HCT116 (cell line): Measurements from ENCODE around the gene GGACT. TPM values are rescaled to one million over a fixed set of nuclear protein-coding genes. Genes with fewer than 3 reads are reported as not detected.
A peak's percentile ranks its signal among the peaks of the same experiment; 100 is the strongest.

Experiments used
- ATAC-seq: fragments of 200-7000 bp; cut with Tn5 transposase; 2 replicates; pipeline ENCODE4 v1.9.1; 2020; ENCODE audit warnings: mild to moderate bottlenecking, moderate library complexity
- BruUV-seq: library from RNA; stranded (reverse); fragments of 400-500 nt; replicated peaks from 2 replicates; lab custom pipeline; 2021; lab: Mats Ljungman, UMichigan
- CTCF ChIA-PET: fragments of 300-600 bp; sonication (Branson Sonifier 250); formaldehyde crosslinking; loops from one replicate; lab custom pipeline; 2021; ENCODE audit warnings: antibody characterized with exemption; lab: Charles Lee
- POLR2A ChIA-PET: fragments of 300-600, 350-600 bp; sonication (Branson Sonifier 250); formaldehyde crosslinking; loops from one replicate; lab custom pipeline; 2021; ENCODE audit warnings: antibody characterized with exemption; lab: Charles Lee
- RAD21 ChIA-PET, 2 experiments: fragments of 300-600 bp; sonication (Branson Sonifier 250); formaldehyde crosslinking; loops; one replicate each; lab custom pipeline; 2023; ENCODE audit warnings: low total read pairs in 2 of 2; ENCODE audit not compliant: uncharacterized antibody in 2 of 2, unreplicated experiment in 2 of 2, low non-redundant PET in 1 of 2; lab: Charles Lee
- DNase-seq: peaks from one replicate; pipeline ENCODE4 v3.0.0-alpha.2; 2010; ENCODE audit warnings: low read depth, low spot score
- H2AFZ ChIP-seq: fragments of 200-600 bp; shearing (Covaris generic), sonication (generic); 2 replicates; pipeline ENCODE4 v1.6.1; 2017; ENCODE audit warnings: low read depth, mixed run types, mixed read lengths, antibody characterized with exemption, low read length; ENCODE audit not compliant: poor library complexity, severe bottlenecking
- H3K27ac ChIP-seq: 2 replicates; pipeline ENCODE4 v1.5.1; 2012; ENCODE audit warnings: low read depth, low read length
- H3K27me3 ChIP-seq: fragments of 200-600 bp; sonication (generic); 2 replicates; pipeline ENCODE4 v1.6.1; 2016; ENCODE audit warnings: mixed run types, low read length, mixed read lengths; ENCODE audit not compliant: insufficient read depth
- H3K36me3 ChIP-seq, 2 experiments: fragments of 200-500 bp in 1 of 2; fragments of 200-600 bp in 1 of 2; sonication (Bioruptor generic) in 1 of 2; sonication (generic) in 1 of 2; 2 replicates each; pipeline versions ENCODE4 v1.5.1 to v1.6.1; 2014 to 2016; ENCODE audit warnings: low read length in 2 of 2, inconsistent platforms in 1 of 2, mixed read lengths in 1 of 2, mixed run types in 1 of 2; ENCODE audit not compliant: insufficient read depth in 2 of 2, control insufficient read depth in 1 of 2
- H3K4me1 ChIP-seq, 2 experiments: fragments of 200-600 bp in 1 of 2; sonication (generic) in 1 of 2; 2 replicates each; pipeline versions ENCODE4 v1.5.1 to v1.6.1; 2012 to 2017; ENCODE audit warnings: low read length in 2 of 2, inconsistent platforms in 1 of 2, mild to moderate bottlenecking in 1 of 2, mixed read lengths in 1 of 2, mixed run types in 1 of 2, moderate library complexity in 1 of 2; ENCODE audit not compliant: insufficient read depth in 2 of 2, control insufficient read depth in 1 of 2
- H3K4me2 ChIP-seq: fragments of 200-600 bp; sonication (generic); 2 replicates; pipeline ENCODE4 v1.6.1; 2017; ENCODE audit warnings: mixed run types, low read length, mixed read lengths
- H3K4me3 ChIP-seq, 2 experiments: fragments of 200-600 bp in 1 of 2; sonication (generic) in 1 of 2; replicated peaks in 1 of 2; 2 replicates each; pipeline ENCODE4 v1.5.1; 2011 to 2016; ENCODE audit warnings: low read length in 2 of 2, control low read depth in 1 of 2, low read depth in 1 of 2, mild to moderate bottlenecking in 1 of 2, mixed read lengths in 1 of 2, mixed run types in 1 of 2
- H3K79me2 ChIP-seq: fragments of 200-600 bp; sonication (generic); 2 replicates; pipeline ENCODE4 v1.6.1; 2017; ENCODE audit warnings: mild to moderate bottlenecking, mixed run types, low read length, moderate library complexity, mixed read lengths; ENCODE audit not compliant: insufficient read depth
- H3K9ac ChIP-seq: fragments of 200-600 bp; sonication (generic); 2 replicates; pipeline ENCODE4 v1.6.1; 2016; ENCODE audit warnings: low read length, mixed read lengths
- H3K9me2 ChIP-seq: fragments of 200-600 bp; sonication (generic), shearing (Covaris generic); 2 replicates; pipeline ENCODE4 v1.6.1; 2017; ENCODE audit warnings: mixed run types, mild to moderate bottlenecking, moderate library complexity; ENCODE audit not compliant: insufficient read depth
- H3K9me3 ChIP-seq, 2 experiments: fragments of 200-500 bp in 1 of 2; fragments of 200-600 bp in 1 of 2; sonication (Bioruptor generic) in 1 of 2; sonication (generic) in 1 of 2; 2 replicates each; pipeline ENCODE4 v1.6.1; 2014 to 2017; ENCODE audit warnings: low read length in 2 of 2, mixed read lengths in 2 of 2, inconsistent platforms in 1 of 2, low read depth in 1 of 2, mild to moderate bottlenecking in 1 of 2, mixed run types in 1 of 2, moderate library complexity in 1 of 2; ENCODE audit not compliant: control insufficient read depth in 1 of 2, insufficient read depth in 1 of 2
- H4K20me1 ChIP-seq: fragments of 200-600 bp; sonication (generic), shearing (Covaris generic); 2 replicates; pipeline ENCODE4 v1.6.1; 2017; ENCODE audit warnings: mixed run types, mild to moderate bottlenecking, moderate library complexity; ENCODE audit not compliant: insufficient read depth
- CBX3 ChIP-seq: IDR thresholded peaks from 2 replicates; pipeline ENCODE4 v1.6.1; 2012; ENCODE audit warnings: low read depth
- EZH2phosphoT487 ChIP-seq: fragments of 200-600 bp; IDR thresholded peaks from 2 replicates; pipeline ENCODE4 v1.6.1; 2018; ENCODE audit warnings: antibody characterized with exemption, borderline replicate concordance
- SP1 ChIP-seq: IDR thresholded peaks from 2 replicates; pipeline ENCODE4 v1.6.1; 2012; ENCODE audit warnings: low read depth
- YY1 ChIP-seq: IDR thresholded peaks from 2 replicates; pipeline ENCODE4 v1.6.1; 2011; ENCODE audit warnings: low read length, low read depth, moderate library complexity, mild to moderate bottlenecking; ENCODE audit not compliant: insufficient replicate concordance; ENCODE audit errors: extremely low read depth
- intact Hi-C: fragments of 100-400 bp; cut with micrococcal nuclease; formaldehyde crosslinking; loops from 2 replicates; pipeline ENCODE4 v1.10.0; 2022
- total RNA-seq: library from RNA; stranded (reverse); gene quantifications from one replicate; pipeline ENCODE4 v1.2.1, GENCODE V29; 2021; ENCODE audit not compliant: unreplicated experiment
- TF ChIP-seq, protein P1 (sequence below): IDR thresholded peaks from 2 replicates; pipeline ENCODE4 v1.6.1; 2012

Gene GGACT
- total RNA-seq, 1 experiment from 2014 or later, result 5.0 TPM

DNA sequence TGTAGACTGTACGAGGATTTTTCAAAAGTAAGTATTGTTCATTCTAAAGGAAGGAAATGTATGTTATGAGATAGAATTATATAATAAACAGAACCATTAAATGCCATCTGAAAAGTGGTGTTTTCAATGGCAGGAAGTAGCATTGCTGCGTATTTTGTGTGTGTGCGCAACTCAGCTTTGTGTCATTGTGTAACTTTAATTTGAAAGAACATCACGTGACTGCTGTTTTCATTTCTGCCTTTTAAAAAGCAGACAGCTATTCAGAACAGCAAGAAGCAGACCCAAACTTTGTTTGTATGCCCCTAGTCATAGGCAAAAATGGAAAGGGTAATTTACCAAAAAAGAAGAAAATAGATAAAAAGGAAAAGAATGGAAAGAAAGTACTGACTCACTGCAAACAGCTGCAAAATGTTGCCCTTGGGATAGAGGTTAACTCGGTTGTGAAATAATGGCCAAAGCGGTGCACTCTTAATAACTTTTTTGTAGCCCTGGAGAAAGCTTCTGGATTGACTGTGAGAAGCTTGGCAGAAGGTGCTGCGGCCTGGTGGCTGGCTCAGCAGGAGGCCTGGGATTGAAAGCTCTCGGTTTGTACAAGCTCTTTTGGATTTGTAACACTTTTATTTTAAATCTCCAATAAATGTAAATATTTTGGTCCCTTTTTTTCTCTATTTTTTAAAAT lies 97.3 kb downstream of the GGACT start:
- no TSS peak for BruUV-seq
- ATAC-seq (no peak), DNase-seq (no peak)
- no peaks in the 10 kb centered on the region for H3K27me3 ChIP-seq
- H3K9me2 ChIP-seq, result no peaks in the 10 kb centered on the region
- H3K4me1 ChIP-seq, result peaks cover 20 to 27% of the 10 kb centered on the region in 2 experiments
- H3K27ac ChIP-seq, result no peak overlapping the region
- H3K79me2 ChIP-seq, result no peaks in the 10 kb centered on the region
- no peaks in the 10 kb centered on the region for H3K9me3 ChIP-seq
- H4K20me1 ChIP-seq, result no peaks in the 10 kb centered on the region
- peak overlapping the region; percentile 56 for H3K4me2 ChIP-seq
- intact Hi-C loops, result no loop called here
- H2AFZ ChIP-seq, result no peak overlapping the region
- POLR2A ChIA-PET, result no interaction called here
- no peak for TF ChIP-seq YY1
- no peak for TF ChIP-seq CBX3
- TF ChIP-seq, all 23 proteins: peak for 0
- H3K36me3 ChIP-seq, result no peaks in the 10 kb centered on the region
- CTCF ChIA-PET, result interaction anchor here (1.4 kb wide), 1 partner anchor 11 kb away, joined by 3 read pairs; no protein-coding TSS in a partner anchor
- RAD21 ChIA-PET, result no interaction called here
- H3K9ac ChIP-seq, result no peak overlapping the region
- no peak overlapping the region for H3K4me3 ChIP-seq

DNA sequence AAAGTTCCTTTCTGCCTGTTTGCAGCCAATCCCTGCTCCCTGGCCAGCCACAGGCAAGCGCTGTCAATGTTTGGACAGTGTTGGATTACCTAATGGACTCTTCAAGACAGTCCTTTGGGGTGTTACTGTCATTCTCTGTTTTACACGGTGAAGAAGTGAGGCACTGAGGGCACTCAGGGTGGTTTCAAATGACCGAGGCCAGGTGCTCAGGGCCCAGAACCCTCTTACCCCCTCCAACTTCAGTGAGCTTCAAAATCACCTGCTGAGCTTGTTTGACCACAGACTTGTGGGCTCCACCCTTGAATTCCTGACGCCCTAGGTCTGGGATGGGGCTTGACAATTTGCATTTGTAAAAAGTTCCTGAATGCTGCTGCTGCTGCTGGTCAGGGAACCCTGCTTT lies 97.9 kb downstream of the GGACT start:
- intact Hi-C loops, result no loop called here
- RAD21 ChIA-PET, result no interaction called here
- Histone ChIP-seq H3K9me3 (no peaks in the 10 kb centered on the region), H3K4me2 (peak overlapping the region; percentile 56)
- TF ChIP-seq, protein P1, sequence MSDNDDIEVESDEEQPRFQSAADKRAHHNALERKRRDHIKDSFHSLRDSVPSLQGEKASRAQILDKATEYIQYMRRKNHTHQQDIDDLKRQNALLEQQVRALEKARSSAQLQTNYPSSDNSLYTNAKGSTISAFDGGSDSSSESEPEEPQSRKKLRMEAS, result peak; percentile 53; the same call in 1 of the 2 replicates
- TF ChIP-seq SP1 (peak; percentile 43; the same call in 1 of the 2 replicates), EZH2phosphoT487 (no peak)
- TF ChIP-seq, all 23 proteins: peak for 2
- peaks cover 20 to 27% of the 10 kb centered on the region in 2 experiments for H3K4me1 ChIP-seq
- H3K27me3 ChIP-seq, result no peaks in the 10 kb centered on the region
- peak; percentile 89 for ATAC-seq
- H3K27ac ChIP-seq, result no peak overlapping the region
- no peaks in the 10 kb centered on the region for H4K20me1 ChIP-seq
- ChIA-PET POLR2A (no interaction called here), CTCF (interaction anchor here (1.4 kb wide), 1 partner anchor 12 kb away, joined by 3 read pairs; no protein-coding TSS in a partner anchor)
- no peaks in the 10 kb centered on the region for H3K79me2 ChIP-seq
- no peak overlapping the region for H3K9ac ChIP-seq
- DNase-seq, result peak; percentile 16
- H2AFZ ChIP-seq, result no peak overlapping the region
- no peak overlapping the region for H3K4me3 ChIP-seq
- H3K9me2 ChIP-seq, result no peaks in the 10 kb centered on the region
- no peaks in the 10 kb centered on the region for H3K36me3 ChIP-seq
- BruUV-seq, result no TSS peak
